ENCODE results near the gene SBK2.
"Not testable (repeated sequence)": the region's sequence is repeated elsewhere in the genome, so short reads cannot be mapped to it uniquely, and the experiment has no call there.

Gene SBK2

GRCh38 chr19:55498246-55498840, 38.6 kb downstream of the SBK2 start:
- no peak for DNase-seq

DNA sequence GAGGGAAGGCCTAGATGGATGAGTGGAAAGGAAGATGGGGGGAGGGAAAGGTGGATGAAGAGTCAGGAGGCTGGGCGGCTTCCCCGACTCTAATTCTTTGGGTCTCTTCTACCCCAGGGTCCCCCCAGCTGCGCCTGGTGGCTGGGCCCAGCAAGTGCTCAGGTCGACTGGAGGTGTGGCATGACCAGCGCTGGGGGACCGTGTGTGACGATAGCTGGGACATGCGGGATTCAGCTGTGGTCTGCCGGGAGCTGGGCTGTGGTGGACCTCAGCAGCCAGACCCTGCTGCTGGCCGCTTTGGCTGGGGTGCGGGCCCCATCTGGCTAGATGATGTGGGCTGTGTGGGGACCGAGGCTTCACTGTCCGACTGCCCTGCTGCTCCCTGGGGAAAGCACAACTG, 39.2 kb downstream of the SBK2 start:
- DNase-seq: no peak

DNA sequence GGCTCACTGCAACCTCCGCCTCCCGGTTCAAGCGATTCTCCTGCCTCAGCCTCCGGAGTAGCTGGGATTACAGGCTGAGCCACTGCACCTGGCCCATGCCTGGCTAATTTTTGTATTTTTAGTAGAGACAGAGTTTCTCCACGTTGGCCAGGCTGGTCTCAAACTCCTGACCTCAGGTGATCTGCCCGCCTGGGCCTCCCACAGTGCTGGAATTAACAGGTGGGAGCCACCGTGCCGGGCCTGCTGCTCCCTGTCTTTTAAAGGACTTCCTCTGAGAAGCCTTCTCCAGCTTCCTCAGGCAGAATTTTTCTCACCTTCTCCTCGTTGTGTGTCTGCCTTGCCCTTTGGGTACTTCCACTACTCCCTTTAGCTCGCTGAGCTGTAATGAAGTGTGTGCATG, 40.1 kb downstream of the SBK2 start:
- DNase-seq: not testable (repeated sequence)

- DNase-seq: no peak
These were observed 41.1 kb downstream of the SBK2 start for GRCh38 chr19:55495646-55496349.

- no peak for DNase-seq
These were observed 42.7 kb downstream of the SBK2 start for GRCh38 chr19:55494172-55494761.

DNA sequence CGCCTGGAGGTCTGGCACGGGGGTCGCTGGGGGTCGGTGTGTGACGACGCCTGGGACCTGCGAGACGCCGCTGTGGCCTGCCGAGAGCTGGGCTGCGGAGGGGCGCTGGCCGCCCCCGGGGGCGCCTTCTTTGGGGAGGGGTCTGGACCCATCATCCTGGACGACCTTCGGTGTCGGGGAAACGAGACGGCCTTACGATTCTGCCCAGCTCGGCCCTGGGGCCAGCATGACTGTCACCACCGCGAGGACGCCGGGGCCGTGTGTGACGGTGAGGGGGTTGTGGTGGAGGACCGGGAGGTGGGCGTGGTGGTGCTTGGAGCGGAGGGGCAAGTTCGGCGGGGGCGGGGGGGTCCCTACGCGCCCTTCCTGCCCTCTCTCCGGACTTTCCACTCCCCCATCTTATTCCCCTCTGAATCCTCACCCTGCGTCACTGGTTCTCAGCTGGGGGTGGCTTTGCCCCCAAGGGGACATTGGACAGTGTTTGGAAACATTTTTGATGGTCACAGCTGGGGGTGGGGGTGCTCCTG, 43.2 kb downstream of the SBK2 start:
- no peak for DNase-seq

DNA sequence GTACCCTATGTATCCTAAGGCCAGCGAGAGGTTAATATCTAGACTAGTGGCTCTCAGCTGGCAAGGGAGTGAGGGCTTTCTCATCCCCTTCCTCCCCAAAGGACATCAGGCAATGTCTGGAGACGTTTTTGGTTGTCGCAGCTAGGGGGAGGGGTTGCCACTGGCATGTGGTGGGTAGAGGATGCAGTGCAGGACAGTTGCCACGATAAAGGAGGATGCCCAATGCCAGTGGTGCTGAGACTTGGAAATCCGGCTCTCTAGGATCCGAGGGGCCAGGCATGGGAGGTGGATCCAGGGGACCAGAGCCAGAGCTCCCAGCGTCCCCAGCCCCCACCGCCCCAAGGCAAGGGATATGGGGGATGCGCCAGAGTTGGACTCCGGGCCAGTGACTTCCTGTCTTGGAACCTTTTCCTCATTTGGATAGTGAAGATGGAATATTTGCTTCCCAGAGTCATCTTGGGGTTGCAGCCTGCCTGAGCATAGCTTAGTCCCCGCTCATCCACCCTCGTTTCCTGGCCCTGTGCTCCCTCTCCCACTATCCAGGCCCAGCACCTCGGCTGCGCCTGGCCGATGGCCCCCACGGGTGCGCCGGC, 43.8 kb downstream of the SBK2 start:
- no peak for DNase-seq

- no peak for DNase-seq
These were observed 44.5 kb downstream of the SBK2 start for GRCh38 chr19:55492362-55492944.

DNA sequence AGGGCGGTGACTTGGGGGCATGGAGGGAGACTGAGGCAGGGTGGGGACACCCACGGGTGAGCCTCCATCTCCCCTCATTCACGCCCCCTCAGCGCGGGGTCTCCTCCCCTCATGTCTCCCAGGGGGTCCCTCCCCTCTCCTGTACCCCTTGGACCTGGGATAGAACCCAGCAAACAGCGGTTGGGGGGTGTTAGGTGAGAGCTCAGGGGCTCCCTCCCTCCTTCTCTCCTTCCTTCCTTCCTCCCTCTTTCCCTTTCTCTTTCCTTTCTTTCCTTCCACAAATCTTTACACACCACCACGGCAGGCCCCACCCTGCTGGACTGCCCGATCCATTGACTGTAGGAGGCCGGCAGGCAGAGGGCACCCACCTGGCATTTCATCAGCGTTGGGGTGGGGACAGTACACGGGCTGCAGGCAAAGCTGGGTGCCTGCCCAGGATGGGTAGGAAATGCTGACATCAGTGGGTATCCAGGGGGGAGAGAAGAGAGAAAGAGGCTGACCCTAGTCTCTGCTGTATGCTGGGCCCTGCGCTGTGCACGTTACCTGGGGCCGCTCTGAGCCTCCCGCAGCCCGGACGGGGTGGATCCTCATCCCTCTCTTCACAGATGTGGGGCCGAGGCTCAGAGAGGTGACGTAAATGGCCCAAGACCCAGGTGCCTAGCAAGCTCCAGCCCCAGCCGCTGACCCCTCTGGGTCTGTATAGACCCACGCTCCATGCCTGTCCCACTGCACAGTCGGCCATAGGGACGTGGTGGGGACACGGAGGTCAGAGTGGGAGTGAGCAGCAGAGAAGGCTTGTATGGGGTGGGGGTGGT, 45.2 kb downstream of the SBK2 start:
- no peak for DNase-seq

- DNase-seq: no peak
These were observed 46.2 kb downstream of the SBK2 start for GRCh38 chr19:55490478-55491432.

DNA sequence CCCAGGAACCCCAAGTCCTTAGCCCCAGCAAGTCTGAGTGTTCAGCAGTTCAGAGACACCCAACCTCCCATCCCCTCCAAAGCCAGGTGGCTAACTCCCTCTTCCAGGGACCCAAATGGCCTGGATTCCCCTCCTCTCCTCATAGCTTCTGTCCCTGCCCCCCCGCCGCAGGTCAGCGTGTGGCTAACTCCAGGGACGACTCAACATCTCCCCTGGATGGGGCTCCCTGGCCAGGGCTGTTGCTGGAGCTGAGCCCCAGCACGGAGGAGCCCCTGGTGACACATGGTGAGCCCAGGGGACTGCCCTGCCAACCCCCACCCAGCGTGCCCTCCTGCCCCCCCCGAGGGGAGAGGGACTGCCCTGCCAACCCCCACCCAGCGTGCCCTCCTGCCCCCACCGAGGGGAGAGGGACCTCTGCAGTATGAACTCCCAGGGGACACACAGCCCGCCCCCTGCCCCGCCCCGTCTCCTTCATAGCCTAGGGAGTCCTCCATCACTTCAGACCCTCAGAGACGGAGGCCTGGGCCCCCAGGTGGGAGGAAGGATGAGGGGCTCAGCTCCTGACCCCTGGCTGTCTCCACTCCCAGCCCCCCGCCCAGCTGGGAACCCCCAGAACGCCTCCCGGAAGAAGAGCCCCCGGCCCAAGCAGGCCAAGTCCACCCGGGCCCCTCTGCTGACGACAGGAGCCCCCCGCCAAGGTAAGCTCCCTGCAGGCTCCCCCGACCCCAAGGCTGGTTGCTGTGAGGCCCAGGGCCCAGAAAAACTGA, 47.0 kb downstream of the SBK2 start:
- DNase-seq: no peak

GRCh38 chr19:55488986-55489710, 47.8 kb downstream of the SBK2 start:
- DNase-seq: no peak

- no peak for DNase-seq
These were observed 48.8 kb downstream of the SBK2 start, which contains the start of gene SSC5D for GRCh38 chr19:55487924-55488687. TSS of gene SSC5D (plus strand) at chr19:55488436. CDS start at chr19:55488590, 154 bp downstream.

DNA sequence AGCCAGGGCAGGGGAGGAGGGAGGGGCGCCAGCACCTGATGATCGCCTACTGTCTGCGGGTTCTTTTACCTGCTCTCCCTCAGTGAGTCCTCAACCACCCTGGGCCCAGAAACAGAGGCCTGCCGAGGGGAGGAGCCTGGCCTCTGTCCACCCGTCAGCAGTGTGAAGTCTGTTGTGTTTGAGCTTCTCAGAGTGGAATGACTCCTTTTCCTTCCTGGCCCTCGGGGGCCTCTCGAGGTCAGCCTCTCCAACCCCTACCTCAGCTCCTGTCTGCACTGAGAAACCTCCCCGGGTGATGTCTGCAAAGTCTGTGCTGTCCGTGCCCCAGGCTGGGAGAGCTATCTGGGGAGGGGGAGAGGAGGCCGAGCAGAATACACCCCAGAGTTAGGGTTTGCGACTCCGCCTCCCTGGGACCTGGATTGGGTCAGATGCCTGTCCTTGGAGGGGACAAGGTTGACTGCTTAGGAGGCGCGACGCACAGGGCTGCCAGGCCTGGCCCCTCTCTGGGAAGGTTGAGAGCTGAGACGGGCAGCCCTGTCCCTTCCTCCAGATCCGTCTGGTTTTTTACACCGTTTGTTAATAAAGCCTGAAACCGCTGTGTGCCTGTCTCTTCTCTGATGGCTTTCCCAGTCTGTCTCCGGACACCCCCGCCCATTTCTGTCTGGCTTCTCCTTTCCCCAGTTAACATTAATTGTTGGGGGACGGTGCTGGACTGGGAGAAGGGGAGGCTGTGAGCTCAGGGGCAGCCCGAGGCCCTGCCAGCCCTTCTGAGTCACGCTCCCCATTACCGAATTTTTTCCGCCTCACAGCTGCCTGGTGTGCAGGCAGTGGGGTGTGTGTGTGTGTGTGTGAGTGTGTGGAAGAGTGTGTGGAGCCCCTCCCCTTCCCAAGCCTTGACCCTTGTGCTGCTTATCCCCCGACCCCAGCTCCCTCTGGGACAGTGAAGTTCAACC, 49.7 kb downstream of the SBK2 start:
- DNase-seq: peak; percentile 43

DNA sequence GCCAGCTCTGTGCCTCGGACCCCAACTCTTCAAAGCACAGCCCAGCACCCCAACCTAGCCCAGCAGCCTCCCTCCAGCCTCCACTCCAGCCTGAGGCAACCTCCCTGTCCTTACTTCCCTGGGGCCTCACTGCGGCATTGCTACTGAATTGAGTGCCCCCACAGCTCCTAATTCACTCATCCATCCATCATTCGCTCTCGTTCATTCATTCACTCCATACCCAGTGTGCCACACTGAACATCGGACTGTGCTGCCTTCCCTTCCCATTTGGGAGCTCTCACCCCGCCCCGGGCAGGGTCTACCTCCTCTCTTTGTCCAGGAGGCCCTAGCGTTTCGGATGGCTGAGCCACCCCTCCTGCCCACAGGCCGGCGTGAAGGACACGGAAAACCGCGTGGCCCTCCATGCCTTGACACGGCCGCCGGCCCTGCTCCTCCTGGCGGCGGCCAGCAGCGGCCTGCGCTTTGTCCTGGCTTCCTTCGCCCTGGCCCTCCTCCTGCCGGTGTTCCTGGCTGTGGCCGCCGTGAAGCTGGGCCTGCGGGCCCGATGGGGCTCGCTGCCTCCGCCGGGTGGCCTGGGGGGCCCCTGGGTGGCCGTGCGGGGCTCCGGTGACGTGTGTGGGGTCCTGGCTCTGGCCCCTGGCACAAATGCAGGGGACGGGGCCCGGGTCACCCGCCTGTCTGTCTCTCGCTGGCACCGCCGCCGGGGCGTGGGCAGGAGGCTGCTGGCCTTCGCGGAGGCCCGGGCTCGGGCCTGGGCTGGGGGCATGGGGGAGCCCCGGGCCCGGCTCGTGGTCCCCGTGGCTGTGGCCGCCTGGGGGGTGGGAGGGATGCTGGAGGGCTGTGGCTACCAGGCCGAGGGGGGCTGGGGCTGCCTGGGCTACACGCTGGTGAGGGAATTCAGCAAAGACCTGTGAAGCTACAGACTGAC, 50.6 kb downstream of the SBK2 start:
- DNase-seq: no peak

DNA sequence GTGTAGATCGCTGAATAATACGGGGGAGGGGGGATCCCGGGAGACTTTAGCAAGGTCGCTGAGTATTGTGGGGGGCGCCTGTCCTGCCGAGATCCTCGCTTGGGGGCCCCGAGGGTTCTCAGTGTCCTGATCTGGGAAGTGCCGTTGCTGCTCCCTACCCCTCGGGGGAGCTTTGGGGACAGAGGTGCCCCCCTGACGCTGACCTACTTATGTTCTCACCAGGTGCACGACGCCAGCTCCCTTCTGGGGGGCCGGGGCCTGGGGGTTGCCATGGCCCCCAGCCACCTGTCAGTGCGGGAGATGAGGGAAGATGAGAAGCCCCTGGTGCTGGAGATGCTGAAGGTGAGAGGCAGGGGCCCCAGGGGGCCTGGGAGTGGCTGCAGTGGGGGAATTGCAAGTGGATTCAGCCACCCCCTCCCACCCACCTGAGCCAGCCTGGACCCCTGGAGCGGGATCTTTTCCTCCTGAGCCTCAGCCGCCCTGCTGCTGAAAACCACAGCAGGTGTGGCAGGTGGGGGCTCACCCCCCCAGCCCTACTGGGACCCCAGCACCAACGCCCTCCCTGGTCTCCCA, 51.4 kb downstream of the SBK2 start:
- DNase-seq: no peak

Measured in activated naive CD4-positive, alpha-beta T cell treated with anti-CD3 and anti-CD28 coated beads, Interleukin-2, amount 50 U/mL, for 16 hours (primary cell).